NCI-H82 (cell line): ENCODE results near the gene TSACC.

Experiments
- DNase-seq: peaks from one replicate; lab custom pipeline; 2025; lab: John Stamatoyannopoulos, UW

The TSACC gene

DNA sequence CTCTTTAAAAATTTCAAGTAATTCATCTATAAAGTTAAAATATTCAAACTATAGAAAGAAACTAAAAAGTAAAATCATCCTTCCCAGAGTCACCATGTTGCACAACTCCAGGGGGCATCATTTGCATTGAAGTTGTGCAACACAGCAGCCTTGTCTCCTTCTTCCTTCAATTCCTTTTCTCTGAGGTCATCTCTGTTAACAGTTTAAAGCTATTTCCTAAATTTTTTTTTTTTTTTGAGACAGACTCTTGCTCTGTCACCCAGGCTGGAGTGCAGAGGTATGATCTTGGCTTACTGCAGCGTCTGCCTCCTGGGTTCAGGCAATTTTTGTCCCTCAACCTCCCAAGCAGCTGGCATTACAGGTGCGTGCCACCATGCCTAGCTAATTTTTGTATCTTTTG is 37.8 kb downstream of the TSACC start:
- DNase-seq = no peak

DNA sequence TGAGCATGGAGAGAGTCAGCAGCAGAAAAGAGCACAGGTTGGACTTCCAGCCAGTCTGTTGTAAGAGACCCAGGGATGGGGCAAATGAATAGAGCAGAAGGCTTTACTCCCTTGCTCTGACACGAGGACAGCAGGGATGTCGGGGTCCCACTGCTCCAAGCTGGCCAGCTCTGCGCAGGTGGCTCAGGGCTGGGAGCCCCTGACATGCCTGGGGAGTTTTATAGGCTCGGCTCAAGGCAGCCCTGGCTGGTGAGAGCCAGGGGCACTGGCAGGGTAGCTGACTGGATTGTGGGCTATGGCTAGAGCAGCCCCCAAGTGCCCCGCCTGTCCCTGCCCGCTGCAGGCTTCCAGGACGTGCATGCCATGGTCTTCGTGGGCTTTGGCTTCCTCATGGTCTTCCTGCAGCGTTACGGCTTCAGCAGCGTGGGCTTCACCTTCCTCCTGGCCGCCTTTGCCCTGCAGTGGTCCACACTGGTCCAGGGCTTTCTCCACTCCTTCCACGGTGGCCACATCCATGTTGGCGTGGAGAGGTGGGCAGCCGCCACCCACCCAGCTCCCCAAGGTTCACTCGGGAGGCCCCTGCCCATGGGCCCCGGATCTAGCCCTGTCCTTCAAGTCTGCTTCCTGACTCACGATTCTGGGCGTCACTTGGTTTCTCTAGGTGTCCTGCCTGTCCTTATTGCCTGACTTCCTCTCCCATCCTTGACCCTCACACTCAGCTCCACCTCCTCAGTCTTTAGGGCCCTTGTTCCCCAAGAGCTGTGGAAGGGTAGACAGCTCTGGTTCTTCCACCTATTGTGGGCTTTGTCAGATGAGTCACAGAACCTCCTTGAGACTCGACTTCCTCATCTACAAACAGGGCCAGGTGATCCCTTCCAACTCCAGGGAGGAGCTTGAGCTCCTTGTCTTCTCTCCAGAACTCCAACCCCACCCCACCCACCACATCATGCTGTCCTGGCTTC is 38.9 kb downstream of the TSACC start:
- DNase-seq = no peak

DNA sequence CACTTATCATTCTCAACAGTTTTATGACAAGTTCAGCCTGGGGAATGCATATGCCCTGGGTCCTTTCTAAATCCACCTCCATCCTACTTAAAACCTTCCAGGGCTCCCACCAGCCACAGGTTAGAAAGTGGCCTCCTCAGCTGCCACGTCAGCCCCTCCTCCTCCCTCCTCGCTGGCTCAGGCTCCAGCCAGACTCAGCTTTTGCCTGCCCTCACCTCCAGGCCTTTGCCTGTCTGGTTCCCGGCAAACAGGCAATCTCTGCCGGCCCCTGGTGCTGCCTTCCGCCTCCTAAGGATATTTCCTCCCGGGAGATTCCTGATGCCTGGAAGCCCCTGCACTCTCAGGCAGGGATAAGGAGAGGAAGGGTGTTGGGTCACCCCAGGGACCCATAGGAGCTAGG is 40.2 kb downstream of the TSACC start:
- no peak for DNase-seq

DNA sequence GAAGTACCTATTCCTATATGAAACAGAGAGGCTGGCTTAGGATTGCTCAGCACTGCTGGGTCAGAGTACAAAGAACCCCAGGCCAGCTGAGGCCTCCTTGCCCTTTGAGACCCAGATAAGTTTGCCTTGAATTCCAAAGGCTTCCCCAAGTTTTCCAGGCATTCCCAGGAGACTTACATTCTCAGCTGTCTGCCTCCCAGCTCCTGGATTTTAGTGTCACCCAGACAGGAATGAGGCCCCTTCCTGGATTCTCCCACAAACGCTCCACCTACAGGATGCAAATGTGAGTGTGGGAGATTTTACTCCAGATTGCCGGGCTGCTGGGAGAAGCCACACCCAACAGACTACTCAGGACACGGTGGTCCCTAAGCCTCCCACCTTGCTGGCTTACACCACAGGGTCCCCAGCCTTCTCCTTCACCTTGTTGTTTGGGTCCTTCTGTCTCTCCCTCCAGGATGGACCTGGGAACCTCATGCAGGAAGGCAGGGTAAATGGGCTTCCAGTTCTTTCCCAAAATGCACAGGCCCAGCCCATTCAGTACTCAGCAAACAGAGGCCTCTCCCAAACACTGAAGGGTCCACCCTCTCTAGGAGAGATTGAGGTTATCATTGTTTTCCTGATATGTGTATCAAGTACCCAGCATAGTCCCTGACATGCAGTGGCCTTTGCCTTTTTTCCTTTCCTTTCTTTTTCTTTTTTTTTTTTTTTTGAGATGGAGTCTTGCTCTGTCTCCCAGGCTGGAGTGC is 41.3 kb downstream of the TSACC start:
- DNase-seq = peak; percentile 68

DNA sequence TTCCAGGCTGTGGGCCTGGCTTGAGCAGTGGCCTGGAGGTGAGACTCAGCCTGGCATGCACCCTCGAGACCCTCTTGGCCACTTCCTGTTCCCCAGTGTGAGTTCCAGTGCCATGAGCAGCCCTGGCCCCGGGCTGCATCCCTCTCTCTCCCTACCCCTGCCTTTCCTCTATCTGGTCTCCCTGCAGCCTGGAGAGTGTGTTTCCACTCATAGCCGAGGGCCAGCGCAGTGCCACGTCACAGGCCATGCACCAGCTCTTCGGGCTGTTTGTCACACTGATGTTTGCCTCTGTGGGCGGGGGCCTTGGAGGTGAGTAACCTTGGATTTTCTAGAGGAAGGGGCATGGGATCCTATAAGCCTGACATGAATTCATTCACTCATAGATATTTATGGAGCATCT is 44.2 kb downstream of the TSACC start:
- DNase-seq = no peak

DNA sequence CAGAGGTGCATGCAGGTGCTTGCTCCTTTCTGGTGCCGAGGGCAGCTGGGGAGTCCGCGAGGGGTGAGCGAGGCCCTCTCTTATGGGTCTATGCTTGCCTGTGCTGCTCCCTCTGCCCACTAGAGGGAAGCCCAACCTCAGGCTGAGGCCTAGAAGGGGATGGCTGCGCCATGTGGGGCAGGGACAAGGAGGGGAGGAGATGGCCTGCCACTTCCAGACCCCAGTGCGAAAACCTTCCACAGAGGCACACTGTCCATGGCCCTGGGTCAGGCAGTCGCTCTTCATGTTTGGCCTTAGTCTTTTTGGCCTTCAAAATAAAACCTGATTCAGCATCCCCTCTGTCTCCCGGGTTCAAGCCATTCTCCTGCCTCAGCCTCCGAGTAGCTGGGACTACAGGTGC is 44.7 kb downstream of the TSACC start:
- DNase-seq = peak; percentile 94

DNA sequence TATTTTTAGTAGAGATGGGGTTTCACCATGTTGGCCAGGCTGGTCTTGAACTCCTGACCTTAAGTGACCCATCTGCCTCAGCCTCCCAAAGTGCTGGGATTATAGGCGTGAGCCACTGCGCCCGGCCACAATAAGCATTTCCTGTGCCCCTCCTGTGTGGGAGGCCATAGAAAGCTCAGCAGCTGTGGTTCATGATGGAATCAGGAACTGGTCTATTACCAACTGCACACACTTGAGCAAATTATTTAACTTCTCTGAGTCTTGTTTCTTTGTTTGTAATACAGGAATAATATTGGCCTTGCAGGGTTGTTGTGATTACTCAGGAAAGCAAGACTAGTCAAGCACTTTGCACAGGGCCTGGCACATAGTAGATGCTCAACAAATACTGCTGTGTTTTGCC is 45.7 kb downstream of the TSACC start:
- no peak for DNase-seq

DNA sequence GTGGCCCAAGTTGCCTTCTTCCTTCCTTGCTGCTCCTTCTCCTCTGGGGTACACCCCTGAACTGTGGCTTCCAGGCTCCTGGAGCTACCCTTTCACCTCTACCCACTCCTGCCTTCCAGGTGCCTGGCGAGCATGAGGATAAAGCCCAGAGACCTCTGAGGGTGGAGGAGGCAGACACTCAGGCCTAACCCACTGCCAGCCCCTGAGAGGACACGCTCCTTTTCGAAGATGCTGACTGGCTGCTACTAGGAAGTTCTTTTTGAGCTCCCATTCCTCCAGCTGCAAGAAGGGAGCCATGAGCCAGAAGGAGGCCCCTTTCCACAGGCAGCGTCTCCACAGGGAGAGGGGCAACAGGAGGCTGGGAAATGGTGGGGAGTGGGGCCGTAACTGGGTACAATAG is 46.3 kb downstream of the TSACC start:
- DNase-seq = no peak

DNA sequence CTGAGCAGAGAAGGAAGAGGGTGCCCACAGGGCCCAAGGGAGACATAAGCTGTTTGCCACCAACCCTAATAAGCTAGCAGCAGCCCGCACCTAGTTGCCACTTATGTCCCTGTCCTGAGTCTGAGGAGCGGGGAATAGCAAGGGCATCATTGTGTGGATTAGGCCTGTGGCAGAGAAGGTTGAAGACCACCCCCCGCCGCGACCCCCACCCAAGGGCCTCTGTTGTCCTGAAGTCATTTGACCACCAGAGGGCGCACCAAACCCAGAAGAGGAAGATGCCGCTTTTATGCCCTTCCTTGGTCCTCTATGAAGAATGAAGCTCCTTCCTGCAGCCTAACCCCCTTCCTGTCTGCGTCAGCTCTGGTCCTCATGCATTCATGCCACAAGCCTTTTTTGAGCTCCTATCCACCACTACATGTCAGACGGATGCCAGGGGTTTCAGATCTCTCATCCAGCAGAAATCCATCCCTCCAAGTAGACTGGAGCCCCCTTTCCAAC is 47.3 kb downstream of the TSACC start:
- peak; percentile 93 for DNase-seq

DNA sequence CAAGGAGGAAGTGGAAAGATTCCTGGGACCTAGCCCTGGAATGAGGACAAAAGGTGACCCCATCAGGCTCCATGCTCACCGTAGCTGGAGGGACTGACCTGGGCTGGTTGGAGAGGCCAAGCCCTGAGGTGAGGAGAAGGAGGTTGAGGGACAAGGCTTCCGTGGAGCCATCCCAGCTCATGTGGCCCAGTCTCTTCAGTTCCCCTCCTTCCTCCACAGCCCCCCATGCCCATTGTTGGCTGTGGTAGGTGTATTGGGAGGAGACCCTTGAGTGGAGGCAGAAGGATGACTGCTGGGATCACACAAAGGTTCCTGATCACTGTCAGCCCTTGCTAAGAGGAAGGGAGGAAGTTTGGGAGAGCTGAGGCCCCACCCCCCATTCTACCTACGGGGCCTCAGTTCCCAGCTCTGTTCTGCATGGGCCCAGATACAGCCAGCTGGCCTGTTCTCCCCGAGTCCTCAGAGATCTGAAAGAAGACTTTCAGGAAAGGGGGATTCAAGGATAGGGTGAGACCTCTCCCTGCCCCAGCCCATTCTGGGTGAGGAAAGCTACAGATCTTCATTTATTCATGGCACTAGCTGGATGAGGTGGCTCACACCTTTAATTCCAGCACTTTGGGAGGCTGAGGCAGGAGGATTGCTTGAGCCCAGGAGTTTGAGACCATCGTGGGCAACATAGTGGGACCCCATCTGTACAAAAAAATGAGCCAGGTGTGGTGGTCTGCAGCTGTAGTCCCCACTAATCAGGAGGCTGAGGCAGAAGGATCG is 48.0 kb downstream of the TSACC start:
- DNase-seq = no peak

DNA sequence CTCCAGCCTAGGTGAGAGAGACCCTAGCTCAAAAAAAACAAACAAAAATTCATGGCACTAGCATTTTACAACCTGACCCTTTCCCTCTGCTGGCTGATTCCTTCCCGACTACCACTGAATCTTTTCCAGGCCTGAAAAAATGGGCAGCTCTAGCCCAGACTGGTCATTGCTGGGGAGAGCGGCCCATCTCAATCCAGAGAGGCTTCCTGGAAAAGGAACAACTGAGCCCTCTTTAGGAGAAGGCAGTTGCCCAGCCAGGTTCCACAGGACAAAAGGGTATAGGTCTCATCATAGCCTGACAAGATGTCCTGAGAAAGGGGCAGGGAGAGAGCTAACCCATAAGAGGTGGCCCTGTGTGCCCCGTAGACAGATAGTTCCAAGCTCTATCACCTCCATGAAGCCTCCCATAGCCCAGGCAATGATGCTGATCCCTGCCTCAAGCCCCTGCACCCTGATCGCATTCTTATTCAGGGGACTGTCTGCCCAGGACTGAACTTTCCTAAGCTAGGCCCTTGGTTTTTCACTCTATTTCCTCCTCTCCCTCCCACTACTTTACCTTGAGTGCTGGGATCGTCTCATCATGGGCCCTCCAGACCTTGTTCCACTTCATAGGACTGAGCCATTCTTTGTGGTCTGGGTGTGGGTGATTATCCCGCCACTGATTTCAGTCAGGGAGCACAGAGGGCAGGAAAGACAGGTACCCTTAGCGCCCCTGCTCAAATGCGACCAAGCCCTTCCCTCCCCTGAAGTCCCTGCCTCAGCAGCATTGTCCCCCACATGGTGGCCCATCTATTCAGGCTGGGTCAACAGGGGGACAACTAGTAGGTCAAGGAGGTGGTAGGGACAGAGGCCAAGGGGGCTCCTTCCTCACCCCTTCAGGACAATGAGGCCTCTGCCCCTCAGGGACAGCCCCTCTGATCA is 48.9 kb downstream of the TSACC start:
- DNase-seq = no peak

DNA sequence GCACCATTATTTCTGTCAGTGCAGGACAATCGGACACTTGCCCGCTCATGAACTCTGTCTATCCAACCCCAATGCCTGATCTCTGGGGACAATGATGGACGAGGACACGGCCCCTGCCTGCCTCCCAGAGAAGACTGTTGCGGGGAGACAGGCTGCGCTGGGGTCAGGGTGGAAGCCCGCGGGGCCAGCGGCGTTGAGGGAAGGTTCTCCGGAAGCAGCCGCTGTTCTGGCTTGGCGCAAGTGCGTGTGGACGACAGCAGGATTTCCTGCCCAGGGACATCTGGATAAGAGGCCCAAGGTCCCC is 49.5 kb downstream of the TSACC start:
- DNase-seq = no peak

DNA sequence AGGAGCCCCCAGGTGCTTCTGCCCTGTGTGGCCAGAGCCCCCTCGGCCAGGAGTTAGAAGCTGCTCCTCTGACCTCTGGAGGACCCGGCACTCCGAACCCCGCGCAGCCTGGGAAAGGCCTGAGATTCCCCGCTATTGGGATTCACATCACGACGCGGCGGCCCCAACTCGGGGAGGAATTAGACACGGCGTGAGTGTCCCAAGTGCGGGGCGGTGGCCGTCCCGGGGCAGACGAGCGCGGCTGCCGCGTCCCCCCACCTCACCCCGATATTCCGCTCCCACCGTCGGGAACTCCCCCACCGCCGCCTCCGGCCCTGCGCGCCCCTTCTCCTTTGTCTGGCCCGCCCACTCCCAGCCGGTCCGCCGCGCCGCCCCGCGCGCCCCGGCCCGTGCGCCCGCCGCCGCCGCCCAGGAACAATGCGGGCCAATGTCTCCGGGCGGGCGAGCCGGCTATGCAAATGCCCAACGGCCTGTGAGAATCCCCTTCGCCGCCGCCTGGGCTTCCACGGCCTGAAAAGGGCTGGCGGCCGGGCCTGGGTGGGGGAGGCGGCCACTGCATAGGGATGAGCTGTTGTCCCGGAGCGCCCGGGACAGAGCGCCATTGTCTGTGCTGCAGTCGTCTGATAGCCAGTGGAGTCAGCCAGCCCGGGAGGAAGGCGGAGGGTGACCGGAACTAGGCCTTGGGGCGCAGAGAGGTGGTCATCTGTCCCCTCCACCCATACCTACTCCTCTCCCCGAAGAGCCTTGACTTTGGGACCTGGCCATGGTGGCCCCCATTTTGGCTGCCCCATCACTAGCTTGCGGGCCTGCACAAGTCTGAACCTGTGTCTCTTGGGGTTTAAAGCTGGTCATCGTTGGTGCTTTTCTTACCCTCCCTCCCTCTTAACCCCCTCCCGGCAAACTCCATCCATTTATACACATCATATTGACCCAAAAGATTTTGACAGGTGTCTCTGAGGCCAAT is 50.1 kb downstream of the TSACC start:
- peak; percentile 44 for DNase-seq

DNA sequence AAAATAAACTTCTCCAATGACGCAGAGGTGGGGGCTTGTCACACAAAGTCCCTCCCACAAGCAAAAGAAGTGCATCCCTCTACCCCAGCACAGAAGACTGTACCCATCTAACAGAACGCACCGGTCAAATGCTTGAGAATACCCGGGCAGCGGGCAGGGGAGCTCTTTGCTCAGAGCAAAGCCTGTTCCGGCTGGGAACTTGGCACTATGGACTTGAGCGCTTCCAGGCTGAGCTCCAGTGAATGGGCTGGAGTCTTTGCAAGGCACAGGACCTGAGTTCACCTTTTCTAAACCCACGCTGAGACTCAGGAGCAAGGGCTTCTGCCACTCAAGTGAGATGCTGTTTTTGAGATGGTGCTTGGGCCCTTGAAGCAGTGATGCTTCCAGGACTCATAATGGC is 51.0 kb downstream of the TSACC start:
- DNase-seq = no peak

DNA sequence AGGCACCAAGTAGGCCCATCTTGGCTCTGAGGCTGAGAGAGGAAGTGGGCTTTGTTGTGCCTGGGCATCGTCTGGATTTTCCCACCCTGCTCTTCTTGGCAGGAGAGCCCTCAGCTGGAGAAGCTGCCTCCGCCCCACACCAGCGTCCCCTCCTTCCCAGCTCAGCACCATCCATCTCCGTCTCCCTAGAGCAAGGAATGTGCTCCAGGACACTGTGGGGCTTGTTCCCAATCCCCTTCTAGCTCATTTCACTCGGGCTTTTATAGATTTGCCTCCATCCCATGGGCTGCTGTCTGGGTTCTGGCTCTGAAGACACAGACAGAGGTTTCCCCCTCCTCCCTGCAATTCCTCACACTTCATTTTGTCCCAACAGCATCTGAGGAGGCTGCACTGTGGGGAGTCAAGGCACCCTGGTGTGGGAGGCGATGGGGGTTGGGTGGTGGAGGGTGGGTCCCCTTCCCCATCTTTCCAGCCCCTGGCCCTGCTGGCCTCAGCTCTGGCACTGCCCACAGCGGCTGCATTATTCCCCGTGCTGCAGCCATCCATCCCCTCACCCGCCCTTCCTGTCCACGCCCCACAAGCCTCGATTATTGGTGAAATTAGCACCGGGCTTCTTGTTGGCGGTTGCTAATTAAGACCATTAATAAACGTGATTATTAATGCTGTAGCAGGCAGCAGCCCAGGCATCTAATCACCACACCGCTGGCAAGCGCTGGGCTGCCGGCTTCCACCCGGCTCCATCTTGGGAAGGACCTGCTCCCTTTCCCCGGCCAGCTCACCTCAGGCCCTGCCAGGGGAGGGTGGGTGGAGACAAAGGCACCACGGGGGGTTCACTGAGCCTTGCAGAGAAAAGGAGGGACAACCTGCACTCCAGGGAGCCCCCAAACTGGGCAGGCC is 52.4 kb downstream of the TSACC start:
- DNase-seq = no peak

DNA sequence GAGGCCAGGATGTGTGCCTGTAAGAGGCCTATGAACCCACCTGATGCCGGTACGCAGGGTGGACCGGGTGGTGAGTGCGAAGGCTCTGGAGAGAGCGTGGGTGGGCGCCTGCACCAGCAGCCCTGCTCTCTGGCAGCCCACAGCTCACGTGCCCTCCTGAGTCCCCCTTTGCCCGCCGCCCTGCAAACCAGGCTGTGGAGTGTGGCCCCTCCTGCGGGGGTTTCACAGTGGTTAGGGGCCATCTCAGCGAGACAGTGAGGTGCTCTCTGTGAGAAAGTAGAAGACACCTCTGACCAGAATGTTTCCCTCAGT is 53.0 kb downstream of the TSACC start:
- DNase-seq = no peak

DNA sequence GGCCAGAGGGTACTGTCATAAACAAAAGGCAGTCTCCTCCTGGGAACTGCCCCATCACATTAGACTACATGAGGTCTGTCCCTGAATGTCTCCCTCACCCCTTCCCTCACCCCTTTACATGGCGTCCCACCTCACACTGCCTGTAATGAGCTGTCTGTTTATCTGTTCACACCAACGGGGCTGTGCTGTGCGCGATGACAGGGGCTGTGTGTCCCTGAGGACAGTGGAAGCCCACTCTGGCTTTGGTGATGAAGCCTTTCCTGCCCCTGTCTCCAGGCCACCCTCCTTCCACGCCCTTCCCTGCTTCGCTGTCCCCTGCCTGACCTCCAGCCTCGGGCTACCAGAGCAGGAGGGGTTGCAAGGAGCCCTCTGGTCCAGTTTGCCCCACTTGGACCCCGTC is 53.4 kb downstream of the TSACC start:
- DNase-seq = no peak

DNA sequence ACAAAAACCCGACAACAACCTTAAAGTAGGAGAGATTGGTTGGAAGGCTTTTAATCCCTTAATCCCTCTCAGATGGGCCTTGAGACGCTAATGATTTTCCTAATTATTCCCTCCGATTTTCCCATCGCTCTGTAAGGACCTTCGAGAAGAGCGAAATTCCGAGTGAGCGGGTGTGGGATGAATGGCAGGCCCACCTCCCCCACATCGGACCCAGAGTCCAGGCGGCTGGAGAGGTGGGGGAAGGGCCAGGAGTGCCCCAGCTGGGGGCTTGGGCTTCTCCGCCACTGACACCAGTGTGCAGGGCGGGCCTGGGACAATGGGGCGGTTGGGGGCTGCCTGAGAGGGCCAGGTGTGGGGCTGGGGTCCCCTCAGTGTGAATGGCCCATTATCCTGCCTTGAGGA is 54.1 kb downstream of the TSACC start:
- peak; percentile 93 for DNase-seq

DNA sequence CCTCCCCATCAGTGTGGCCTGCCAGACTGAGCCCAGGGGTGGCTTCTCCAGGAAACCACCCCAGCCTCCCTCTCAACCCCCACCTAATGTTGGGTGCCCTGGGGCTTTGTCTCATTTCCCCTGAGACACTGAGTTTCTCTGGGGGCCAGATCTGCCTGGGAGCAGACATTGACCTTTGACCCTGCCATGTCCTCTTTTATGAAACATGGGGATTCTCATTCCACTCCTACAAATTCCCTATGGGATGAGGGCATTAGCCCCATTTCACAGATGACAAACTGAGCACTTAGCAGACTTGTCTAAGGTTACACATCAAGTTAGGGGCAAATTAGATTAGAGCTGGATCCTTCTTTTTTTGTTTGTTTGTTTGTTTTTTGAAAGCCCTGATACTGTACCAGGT is 54.8 kb downstream of the TSACC start:
- DNase-seq = no peak
